GM18526 (cell line): Measurements from ENCODE around the gene HMCN1.

Experiments used
- POLR2A ChIP-seq: IDR thresholded peaks from 3 replicates; pipeline ENCODE4 v1.6.1; 2011; ENCODE audit not compliant: insufficient read length; ENCODE audit errors: extremely low read depth

The HMCN1 gene

GRCh38 chr1:186167096-186167668 lies 433.0 kb downstream of the HMCN1 start:
- TF ChIP-seq POLR2A, result no peak

- TF ChIP-seq POLR2A, result no peak
Measured at GRCh38 chr1:186175588-186175987, 441.4 kb downstream of the HMCN1 start.

- TF ChIP-seq POLR2A, result no peak
Measured at GRCh38 chr1:186178426-186179043, 444.3 kb downstream of the HMCN1 start.

GRCh38 chr1:186179231-186179630 lies 445.0 kb downstream of the HMCN1 start:
- TF ChIP-seq POLR2A, result no peak

- no peak for TF ChIP-seq POLR2A
Measured at GRCh38 chr1:186183219-186183618, 449.0 kb downstream of the HMCN1 start.

GRCh38 chr1:186183970-186184628 lies 449.9 kb downstream of the HMCN1 start:
- TF ChIP-seq POLR2A, result no peak

GRCh38 chr1:186187601-186188000 lies 453.4 kb downstream of the HMCN1 start:
- TF ChIP-seq POLR2A, result no peak

- TF ChIP-seq POLR2A, result no peak
Measured at GRCh38 chr1:186188004-186188539, 453.9 kb downstream of the HMCN1 start.

- TF ChIP-seq POLR2A, result no peak
Measured at GRCh38 chr1:186188736-186189135, 454.5 kb downstream of the HMCN1 start.

- no peak for TF ChIP-seq POLR2A
Measured at GRCh38 chr1:186189156-186189555, 455.0 kb downstream of the HMCN1 start.

- TF ChIP-seq POLR2A, result no peak
Measured at GRCh38 chr1:186191511-186191910, 457.3 kb downstream of the HMCN1 start.

GRCh38 chr1:186193224-186193623 lies 459.0 kb downstream of the HMCN1 start:
- TF ChIP-seq POLR2A, result no peak

GRCh38 chr1:186194107-186194756 lies 460.0 kb downstream of the HMCN1 start:
- no peak for TF ChIP-seq POLR2A

- no peak for TF ChIP-seq POLR2A
Measured at GRCh38 chr1:186195377-186195931, 461.3 kb downstream of the HMCN1 start.

GRCh38 chr1:186202271-186202764 lies 468.1 kb downstream of the HMCN1 start:
- no peak for TF ChIP-seq POLR2A
